NCI-H82 (cell line): Measurements from ENCODE around the gene UCN3.
"Not testable (repeated sequence)": the region's sequence is repeated elsewhere in the genome, so short reads cannot be mapped to it uniquely, and the experiment has no call there.

Source experiments
- DNase-seq: peaks from one replicate; lab custom pipeline; 2025; lab: John Stamatoyannopoulos, UW

Gene UCN3

DNA sequence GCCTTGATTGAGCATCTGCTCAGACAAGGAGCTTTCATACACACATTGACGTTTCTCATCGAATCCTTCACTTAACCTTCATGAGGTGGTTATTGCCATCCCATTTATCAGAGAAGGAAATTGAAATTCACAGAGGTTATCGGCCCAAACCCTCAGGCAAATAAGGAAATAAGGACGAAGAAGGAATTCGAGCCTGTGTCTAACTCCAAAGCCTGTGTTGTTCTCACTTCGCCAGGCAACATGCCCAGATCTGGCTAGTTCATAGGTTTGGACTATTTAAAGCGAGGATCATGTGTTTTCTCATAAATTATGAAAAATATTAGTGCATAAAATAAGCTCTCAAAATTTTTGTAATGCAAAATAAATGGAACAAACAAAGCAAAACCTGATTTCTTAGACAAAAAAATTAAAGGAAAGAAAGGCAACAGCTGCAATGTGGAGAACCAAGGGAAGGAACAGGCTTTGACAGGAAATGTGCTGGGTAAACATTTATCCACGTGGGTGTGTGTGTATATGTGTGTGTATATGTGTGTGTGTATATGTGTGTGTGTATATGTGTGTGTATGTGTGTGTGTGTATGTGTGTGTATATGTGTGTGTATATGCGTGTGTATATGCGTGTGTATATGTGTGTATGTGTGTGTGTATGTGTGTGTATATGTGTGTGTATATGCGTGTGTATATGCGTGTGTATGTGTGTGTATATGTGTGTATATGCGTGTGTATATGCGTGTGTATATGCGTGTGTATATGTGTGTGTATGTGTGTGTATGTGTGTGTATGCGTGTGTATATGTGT lies 4.8 kb downstream of the UCN3 start:
- DNase-seq: no peak

DNA sequence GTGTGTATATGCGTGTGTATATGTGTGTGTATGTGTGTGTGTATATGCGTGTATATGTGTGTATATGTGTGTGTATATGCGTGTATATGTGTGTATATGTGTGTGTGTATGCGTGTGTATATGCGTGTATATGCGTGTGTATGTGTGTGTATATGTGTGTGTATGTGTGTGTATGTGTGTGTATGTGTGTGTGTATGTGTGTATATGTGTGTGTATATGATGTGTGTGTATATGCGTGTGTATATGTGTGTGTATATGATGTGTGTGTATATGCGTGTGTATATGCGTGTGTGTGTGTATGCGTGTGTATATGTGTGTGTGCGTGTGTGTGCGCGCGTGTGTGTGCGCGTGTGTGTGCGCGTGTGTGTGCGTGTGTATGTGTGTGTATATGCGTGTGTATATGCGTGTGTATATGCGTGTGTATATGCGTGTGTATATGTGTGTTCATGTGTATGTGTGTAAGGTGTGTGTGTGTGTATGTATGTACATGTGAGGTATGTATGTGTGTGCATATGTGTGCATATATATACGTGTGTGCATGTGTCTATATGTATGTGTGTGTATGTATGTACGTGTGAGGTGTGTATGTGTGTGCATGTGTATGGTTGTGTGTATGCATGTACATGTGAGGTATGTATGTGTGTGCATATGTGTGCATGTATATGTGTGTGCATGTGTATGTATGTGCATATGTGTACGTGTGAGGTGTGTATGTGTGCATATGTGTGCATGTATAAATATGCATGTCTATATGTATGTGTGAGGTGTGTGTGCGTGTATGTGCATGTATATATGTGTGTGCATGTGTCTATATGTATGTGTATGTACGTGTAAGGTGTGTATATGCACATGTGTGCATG lies 6.0 kb downstream of the UCN3 start:
- DNase-seq: no peak

GRCh38 chr10:5373307-5373706 lies 8.5 kb downstream of the UCN3 start:
- DNase-seq: no peak

- no peak for DNase-seq
Measured at GRCh38 chr10:5373891-5374611, 9.3 kb downstream of the UCN3 start.

- DNase-seq: no peak
Measured at GRCh38 chr10:5376450-5376849, 11.7 kb downstream of the UCN3 start.

GRCh38 chr10:5379202-5379601 lies 14.4 kb downstream of the UCN3 start:
- not testable (repeated sequence) for DNase-seq

DNA sequence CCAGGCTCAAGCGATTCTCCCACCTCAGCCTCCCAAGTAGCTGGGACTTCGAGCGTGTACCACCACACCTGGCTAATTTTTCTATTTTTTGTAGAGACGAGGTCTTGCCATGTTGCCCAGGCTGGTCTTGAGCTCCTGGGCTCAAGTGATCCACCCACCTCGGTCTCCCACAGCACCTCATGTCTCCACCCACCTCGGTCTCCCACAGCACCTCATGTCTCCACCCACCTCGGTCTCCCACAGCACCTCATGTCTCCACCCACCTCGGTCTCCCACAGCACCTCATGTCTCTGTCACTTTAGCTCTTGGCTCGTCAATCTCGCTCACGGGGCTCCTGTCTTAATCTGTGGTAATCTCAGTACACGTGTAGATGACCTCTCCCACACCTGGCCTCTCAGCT lies 15.6 kb downstream of the UCN3 start:
- not testable (repeated sequence) for DNase-seq

DNA sequence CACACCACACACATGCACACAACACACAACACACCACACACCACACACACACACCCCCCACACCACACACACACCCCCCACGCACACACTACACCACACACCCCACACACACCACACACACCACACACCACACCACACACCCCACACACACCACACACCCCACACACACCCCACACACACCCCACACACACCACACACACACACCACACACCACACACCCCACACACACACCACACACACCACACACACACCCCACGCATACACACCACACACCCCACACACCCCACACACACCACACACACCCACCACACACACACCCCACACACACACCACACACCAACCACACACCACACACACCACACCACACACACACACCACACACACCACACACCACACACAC lies 16.4 kb downstream of the UCN3 start:
- DNase-seq: no peak

GRCh38 chr10:5385224-5385623 lies 20.5 kb downstream of the UCN3 start:
- DNase-seq: no peak

- no peak for DNase-seq
Measured at GRCh38 chr10:5387169-5387568, 22.4 kb downstream of the UCN3 start.

DNA sequence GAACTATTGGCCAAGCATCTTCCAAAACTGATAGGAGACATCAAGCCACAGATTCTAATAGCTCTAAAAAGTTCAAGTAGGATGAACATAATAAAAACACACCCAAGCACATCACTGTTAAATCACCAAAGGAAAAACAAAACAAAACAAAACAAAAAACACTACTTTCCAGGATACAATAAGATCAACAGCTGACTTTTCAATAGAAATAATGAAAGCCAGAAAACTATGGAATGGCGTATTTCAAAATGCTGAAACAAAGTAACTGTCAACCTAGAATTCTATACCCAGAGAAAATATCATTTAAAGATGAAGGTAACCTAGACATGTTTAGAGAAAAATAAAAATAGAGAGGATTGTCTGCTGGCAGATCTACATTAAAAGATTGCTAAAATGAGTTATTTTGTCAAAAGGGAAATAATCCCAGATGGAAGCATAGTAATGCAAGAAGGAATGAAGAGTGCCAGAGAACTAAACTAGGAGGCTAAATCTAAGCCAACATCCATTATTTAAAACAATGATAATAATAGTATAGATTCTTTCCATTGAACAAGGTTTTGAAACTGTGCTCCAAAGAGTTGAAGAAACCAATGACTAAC lies 25.9 kb downstream of the UCN3 start:
- no peak for DNase-seq

DNA sequence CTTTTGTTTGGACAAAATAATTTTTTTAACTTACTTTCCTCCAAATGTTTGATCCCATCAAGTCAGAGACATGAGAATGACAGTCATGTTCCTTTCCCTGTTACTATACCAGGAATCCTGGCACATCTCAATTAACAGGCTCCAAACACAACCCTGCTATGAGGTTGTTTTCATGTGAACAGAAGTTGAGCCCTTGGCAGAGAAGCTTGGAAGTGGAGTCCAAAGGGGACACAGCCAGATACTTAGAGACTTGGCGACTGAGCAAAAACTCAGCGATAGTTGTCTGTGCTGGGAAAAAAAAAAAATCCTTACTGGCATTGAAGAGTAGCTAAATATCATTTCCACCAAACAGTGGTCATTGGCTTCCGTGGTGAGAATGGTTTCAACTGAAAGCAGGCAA lies 27.0 kb downstream of the UCN3 start:
- no peak for DNase-seq

GRCh38 chr10:5393529-5393928 lies 28.8 kb downstream of the UCN3 start:
- DNase-seq: no peak

- DNase-seq: no peak
Measured at GRCh38 chr10:5395168-5395567, 30.4 kb downstream of the UCN3 start.

DNA sequence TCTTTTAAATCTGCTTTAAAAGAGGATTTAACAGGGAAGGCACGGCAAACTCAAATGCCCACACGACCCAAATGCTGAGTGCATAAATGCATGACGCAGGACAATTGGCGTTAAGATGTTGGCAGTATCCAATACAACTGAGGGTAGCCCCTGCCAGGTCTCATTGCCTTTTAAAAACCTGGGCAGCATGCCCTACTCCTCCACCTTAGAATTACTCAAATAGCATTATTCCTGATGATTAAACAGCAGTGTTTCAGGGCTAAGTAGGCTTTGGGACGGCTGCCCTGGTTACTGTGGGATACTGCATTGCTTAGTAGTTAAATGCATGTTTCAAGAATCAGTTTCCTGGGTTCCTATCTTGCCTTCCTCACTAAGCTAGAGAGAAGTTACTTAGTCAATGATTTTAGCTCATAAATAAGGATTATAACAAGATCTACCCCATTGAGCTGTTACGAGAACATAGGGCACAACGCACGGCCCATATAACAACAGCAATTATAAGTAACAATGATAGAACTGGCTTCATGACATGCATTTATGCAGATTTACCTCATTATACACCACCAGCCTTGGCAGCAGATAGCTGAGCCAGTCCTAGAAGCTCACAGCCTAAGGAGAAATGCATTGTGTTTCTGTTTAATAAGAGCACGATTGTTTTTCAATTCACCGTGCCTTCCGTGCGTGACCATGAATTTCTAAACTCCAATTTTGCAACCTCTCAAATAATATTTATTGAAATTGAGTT lies 32.0 kb downstream of the UCN3 start:
- DNase-seq: no peak

- DNase-seq: no peak
Measured at GRCh38 chr10:5399332-5399731, 34.6 kb downstream of the UCN3 start.

DNA sequence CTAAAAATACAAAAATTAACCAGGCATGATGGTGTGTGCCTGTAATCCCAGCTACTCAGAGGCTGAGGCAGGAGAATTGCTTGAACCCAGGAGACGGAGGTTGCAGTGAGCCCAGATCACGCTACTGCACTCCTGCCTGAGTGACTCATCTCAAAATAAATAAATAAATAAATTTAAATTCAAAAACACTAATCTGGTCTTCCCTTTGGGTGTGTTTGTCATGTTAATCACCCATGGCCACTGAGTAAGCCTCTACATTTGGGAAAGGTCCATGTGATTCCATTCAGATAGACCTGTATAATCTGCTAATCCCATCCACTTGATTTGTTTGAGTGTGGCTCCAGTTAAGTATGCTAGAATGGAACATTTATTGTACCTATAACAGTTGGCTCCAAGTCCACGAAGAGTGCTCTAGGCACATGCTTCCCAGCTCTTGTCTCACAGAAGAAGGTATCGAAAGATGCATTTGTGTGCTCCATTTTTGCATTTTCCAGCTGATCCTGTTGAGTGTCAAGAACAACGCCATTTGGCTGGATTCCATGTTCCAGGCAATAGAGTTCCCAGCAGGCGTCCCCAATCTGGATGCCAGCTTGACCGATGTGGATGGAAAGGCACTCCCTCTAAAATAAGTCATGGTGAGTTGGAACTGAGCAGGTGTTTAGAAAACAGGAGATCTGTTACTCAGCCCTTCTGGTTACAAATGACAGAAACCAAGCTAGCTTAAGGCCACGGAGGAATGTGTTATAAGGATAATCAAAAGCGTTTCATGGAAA lies 35.9 kb downstream of the UCN3 start:
- DNase-seq: no peak

- DNase-seq: no peak
Measured at GRCh38 chr10:5402798-5403197, 38.0 kb downstream of the UCN3 start.

DNA sequence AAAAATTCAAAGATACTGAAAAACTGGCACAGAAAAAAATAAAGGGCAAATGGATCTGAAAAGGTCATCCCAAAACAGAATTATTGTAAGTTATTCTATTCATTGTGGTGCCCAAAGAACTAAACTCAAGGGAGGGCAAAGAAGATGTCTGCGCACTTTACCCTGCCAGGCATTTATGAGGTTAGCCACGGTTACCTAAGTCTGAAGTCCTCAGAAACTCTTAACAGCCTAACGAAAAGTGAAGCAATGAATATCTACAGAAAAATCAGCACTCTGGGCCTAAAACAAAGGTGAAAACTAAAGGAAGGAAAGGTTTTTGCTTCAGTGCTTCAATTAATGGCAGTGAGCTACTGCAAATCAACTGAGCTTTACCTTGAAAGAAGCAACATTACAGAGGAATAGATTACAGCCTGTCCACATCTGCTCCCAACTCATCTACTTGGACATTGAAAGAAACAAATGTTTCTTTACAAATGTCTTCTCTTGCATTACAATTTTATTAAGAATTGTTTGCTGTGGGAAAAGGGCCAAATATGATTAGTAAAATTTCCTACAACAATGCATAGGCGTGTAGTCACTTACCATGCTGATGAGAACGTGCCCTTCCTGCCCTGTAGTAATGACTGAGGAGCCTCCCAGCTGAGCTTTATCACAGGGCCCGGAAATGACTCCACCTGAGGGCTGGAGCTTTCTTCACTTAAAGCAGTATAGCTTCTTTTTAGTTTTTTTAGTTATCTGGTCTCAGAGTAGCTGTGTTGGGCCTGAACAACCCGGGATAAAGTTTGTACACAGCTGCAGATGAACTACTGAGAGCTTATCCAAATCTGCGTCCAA lies 39.7 kb downstream of the UCN3 start, which contains the start of gene TUBAL3:
Gene TUBAL3 (minus strand): TSS at position 621 of the 834 bp plus-strand sequence. CDS start 36 bp downstream, at position 585.
- DNase-seq: no peak

GRCh38 chr10:5406918-5407317 lies 42.2 kb downstream of the UCN3 start:
- DNase-seq: no peak
